Natural killer cell (primary cell): Measurements from ENCODE around the gene LRRC27. TPM values are rescaled to one million over a fixed set of nuclear protein-coding genes. Genes with fewer than 3 reads are reported as not detected.

Experiments
- ATAC-seq, 3 donors: fragments of 150-1000 bp in 2 of 3; fragments of 200-7000 bp in 1 of 3; cut with Tn5 transposase; 1 replicate in 1 of 3; 2 replicates in 2 of 3; pipeline ENCODE4 v1.10.0; 2021; ENCODE audit warnings: mild to moderate bottlenecking in 2 of 3, moderate library complexity in 2 of 3
- DNase-seq, 2 donors: peaks; one replicate each; pipeline versions ENCODE4 v3.0.0 to v3.0.0-alpha.2; 2013 to 2021; ENCODE audit warnings: mixed read lengths in 1 of 2
- H3K27ac ChIP-seq: one replicate; pipeline ENCODE4 v1.5.1; 2013; ENCODE audit warnings: mild to moderate bottlenecking, low read length
- H3K27me3 ChIP-seq: one replicate; pipeline ENCODE4 v1.6.1; 2013; ENCODE audit warnings: low read length; ENCODE audit not compliant: control insufficient read depth, insufficient read depth
- H3K36me3 ChIP-seq: one replicate; pipeline ENCODE4 v1.6.1; 2013; ENCODE audit warnings: low read length; ENCODE audit not compliant: control insufficient read depth, insufficient read depth
- H3K4me1 ChIP-seq: one replicate; pipeline ENCODE4 v1.6.1; 2013; ENCODE audit warnings: low read length; ENCODE audit not compliant: control insufficient read depth, insufficient read depth
- H3K4me3 ChIP-seq: one replicate; pipeline ENCODE4 v1.5.1; 2013; ENCODE audit warnings: low read length
- H3K9me3 ChIP-seq: one replicate; pipeline ENCODE4 v1.6.1; 2013; ENCODE audit warnings: low read length; ENCODE audit not compliant: control insufficient read depth, insufficient read depth
- H3K27ac Mint-ChIP-seq, 2 donors: one replicate each; pipeline ENCODE4 v1.8.0; 2022; ENCODE audit warnings: mild to moderate bottlenecking in 2 of 2, mixed read lengths in 2 of 2, moderate library complexity in 1 of 2
- H3K27me3 Mint-ChIP-seq, 2 donors: one replicate each; pipeline ENCODE4 v1.8.0; 2022; ENCODE audit warnings: low read depth in 2 of 2, mixed read lengths in 2 of 2
- H3K36me3 Mint-ChIP-seq: one replicate; pipeline ENCODE4 v1.8.0; 2022; ENCODE audit warnings: mixed read lengths
- H3K4me1 Mint-ChIP-seq, 2 donors: one replicate each; pipeline ENCODE4 v1.8.0; 2022; ENCODE audit warnings: mixed read lengths in 2 of 2
- H3K4me3 Mint-ChIP-seq: one replicate; pipeline ENCODE4 v1.8.0; 2022; ENCODE audit warnings: mild to moderate bottlenecking, moderate library complexity, mixed read lengths
- H3K9me3 Mint-ChIP-seq, 2 donors: one replicate each; pipeline ENCODE4 v1.8.0; 2022; ENCODE audit warnings: mixed read lengths in 2 of 2
- CTCF ChIP-seq: fragments of 200-600 bp; IDR thresholded peaks from one replicate; pipeline ENCODE4 v1.8.0; 2022; ENCODE audit warnings: antibody characterized with exemption
- WGBS: methylation state at CpG from one replicate; pipeline ENCODE4 v1.1.7; 2013; ENCODE audit warnings: missing lambda C conversion rate; ENCODE audit not compliant: insufficient coverage; 5-methylcytosine and 5-hydroxymethylcytosine counted together
- intact Hi-C: fragments of 100-400 bp; cut with micrococcal nuclease; formaldehyde crosslinking; loops from one replicate; pipeline ENCODE4 v1.14.2; 2022
- total RNA-seq, 4 donors: library from RNA; stranded (reverse); fragments of 120-200 nt in 1 of 4; gene quantifications; one replicate each; pipeline versions ENCODE4 v1.2.3 to v1.2.4, GENCODE V29; 2013 to 2022

Gene LRRC27
- total RNA-seq, 3 donors from 2014 or later (not counting 1 experiment from before 2014, with no cell fraction given): 8.1 to 22.5 (median 9.9) TPM

GRCh38 chr10:132297526-132297925 lies 34.5 kb upstream of the LRRC27 start:
- no peaks in the 10 kb centered on the region for H3K9me3 Mint-ChIP-seq
- intact Hi-C loops: no loop called here
- H3K9me3 ChIP-seq: no peaks in the 10 kb centered on the region
- no peak for ATAC-seq
- no peak overlapping the region for H3K4me3 ChIP-seq
- no peak overlapping the region for H3K27ac ChIP-seq
- H3K27ac Mint-ChIP-seq: no peak overlapping the region
- peaks cover 0 to 3% of the 10 kb centered on the region in 2 donors for H3K27me3 Mint-ChIP-seq
- no peak for DNase-seq
- no peaks in the 10 kb centered on the region for H3K27me3 ChIP-seq
- H3K36me3 Mint-ChIP-seq: no peaks in the 10 kb centered on the region
- peaks cover 28 to 30% of the 10 kb centered on the region in 2 donors for H3K4me1 Mint-ChIP-seq
- no peaks in the 10 kb centered on the region for H3K36me3 ChIP-seq
- H3K4me1 ChIP-seq: no peaks in the 10 kb centered on the region
- H3K4me3 Mint-ChIP-seq: no peak overlapping the region
- 29% methylated on average over 9 of the region's 9 CpGs for WGBS
- no peak for TF ChIP-seq CTCF

GRCh38 chr10:132298038-132298881 lies 33.7 kb upstream of the LRRC27 start:
- WGBS: 78% methylated on average over 28 of the region's 28 CpGs
- Histone ChIP-seq H3K4me3 (no peak overlapping the region), H3K36me3 (no peaks in the 10 kb centered on the region), H3K9me3 (no peaks in the 10 kb centered on the region), H3K27ac (no peak overlapping the region), H3K4me1 (no peaks in the 10 kb centered on the region), H3K27me3 (no peaks in the 10 kb centered on the region)
- H3K36me3 Mint-ChIP-seq: no peaks in the 10 kb centered on the region
- H3K4me3 Mint-ChIP-seq: no peak overlapping the region
- peaks cover 0 to 3% of the 10 kb centered on the region in 2 donors for H3K27me3 Mint-ChIP-seq
- no peaks in the 10 kb centered on the region for H3K9me3 Mint-ChIP-seq
- DNase-seq (no peak), ATAC-seq (no peak)
- H3K27ac Mint-ChIP-seq: no peak overlapping the region
- peaks cover 28 to 37% of the 10 kb centered on the region in 2 donors for H3K4me1 Mint-ChIP-seq
- intact Hi-C loops: no loop called here
- no peak for TF ChIP-seq CTCF

GRCh38 chr10:132299371-132300336 lies 32.3 kb upstream of the LRRC27 start:
- Mint-ChIP-seq H3K9me3 (no peaks in the 10 kb centered on the region), H3K36me3 (no peaks in the 10 kb centered on the region), H3K27ac (no peak overlapping the region), H3K4me1 (peaks cover 17 to 38% of the 10 kb centered on the region in 2 donors), H3K4me3 (no peak overlapping the region), H3K27me3 (peaks cover 0 to 3% of the 10 kb centered on the region in 2 donors)
- intact Hi-C loops: no loop called here
- 91% methylated on average over 34 of the region's 34 CpGs for WGBS
- H3K4me3 ChIP-seq: no peak overlapping the region
- TF ChIP-seq CTCF: no peak
- H3K9me3 ChIP-seq: no peaks in the 10 kb centered on the region
- ATAC-seq (no peak), DNase-seq (no peak)
- no peaks in the 10 kb centered on the region for H3K4me1 ChIP-seq
- no peaks in the 10 kb centered on the region for H3K27me3 ChIP-seq
- no peaks in the 10 kb centered on the region for H3K36me3 ChIP-seq
- no peak overlapping the region for H3K27ac ChIP-seq
